ENCODE measurements around the gene CYP27A1.

- no peak for TF ChIP-seq CTCF (IDR thresholded peaks at IDR 0.05; ENCODE audit: insufficient read depth, low read length, poor library complexity, severe bottlenecking)
- TF ChIP-seq EZH2phosphoT487 (conservative IDR thresholded peaks at IDR 0.05; ENCODE audit: low read length), result no peak
Observed at GRCh38 chr2:218745160-218745558, 36.8 kb upstream of the CYP27A1 start.
